HG02870 (cell line): ENCODE measurements around the gene PDE8B.

Experiments
- ATAC-seq: cut with Tn5 transposase; IDR thresholded peaks from one replicate; pipeline ENCODE4 v1.9.1; 2021; ENCODE audit warnings: mild to moderate bottlenecking, moderate library complexity; ENCODE audit not compliant: unreplicated experiment

Gene PDE8B

GRCh38 chr5:77282337-77283027, 72.0 kb downstream of the PDE8B start:
- ATAC-seq, result no peak

- no peak for ATAC-seq
These were observed 74.9 kb downstream of the PDE8B start for GRCh38 chr5:77285251-77285841.

GRCh38 chr5:77292026-77292757, 81.7 kb downstream of the PDE8B start:
- ATAC-seq, result no peak

- no peak for ATAC-seq
These were observed 83.7 kb downstream of the PDE8B start for GRCh38 chr5:77294185-77294584.

- ATAC-seq, result no peak
These were observed 85.4 kb downstream of the PDE8B start for GRCh38 chr5:77295863-77296378.

GRCh38 chr5:77298146-77298545, 87.7 kb downstream of the PDE8B start:
- no peak for ATAC-seq

GRCh38 chr5:77300451-77300850, 90.0 kb downstream of the PDE8B start:
- ATAC-seq, result no peak

- ATAC-seq, result no peak
These were observed 91.0 kb downstream of the PDE8B start for GRCh38 chr5:77301447-77301883.

- no peak for ATAC-seq
These were observed 91.8 kb downstream of the PDE8B start for GRCh38 chr5:77302247-77302646.

- ATAC-seq, result no peak
These were observed 92.2 kb downstream of the PDE8B start for GRCh38 chr5:77302653-77303052.

GRCh38 chr5:77304388-77304787, 93.9 kb downstream of the PDE8B start:
- no peak for ATAC-seq

GRCh38 chr5:77305222-77305846, 94.9 kb downstream of the PDE8B start:
- no peak for ATAC-seq

GRCh38 chr5:77305956-77306355, 95.5 kb downstream of the PDE8B start:
- ATAC-seq, result no peak

GRCh38 chr5:77306531-77306930, 96.1 kb downstream of the PDE8B start:
- ATAC-seq, result no peak

- no peak for ATAC-seq
These were observed 97.9 kb downstream of the PDE8B start for GRCh38 chr5:77308154-77308960.

- ATAC-seq, result no peak
These were observed 98.7 kb downstream of the PDE8B start for GRCh38 chr5:77309140-77309539.

GRCh38 chr5:77310494-77311213, 100.2 kb downstream of the PDE8B start:
- ATAC-seq, result no peak

GRCh38 chr5:77311214-77311571, 100.7 kb downstream of the PDE8B start:
- no peak for ATAC-seq

- no peak for ATAC-seq
These were observed 101.9 kb downstream of the PDE8B start for GRCh38 chr5:77312413-77312812.
